A549 treated with dexamethasone at 1 μM for 4 hours (cell line): Measurements from ENCODE around the gene PRPH. TPM values are rescaled to one million over a fixed set of nuclear protein-coding genes. Genes with fewer than 3 reads are reported as not detected.

Experiments
- total RNA-seq: library from RNA; stranded (reverse); fragments of 200-300 nt; extraction: Qiagen RNA extraction; gene quantifications from 5 replicates; pipeline ENCODE4 v1.2.3, GENCODE V29; 2022

Gene PRPH
- total RNA-seq = 1.2 to 2.2 TPM (median 1.6 TPM) in 5 replicates

DNA sequence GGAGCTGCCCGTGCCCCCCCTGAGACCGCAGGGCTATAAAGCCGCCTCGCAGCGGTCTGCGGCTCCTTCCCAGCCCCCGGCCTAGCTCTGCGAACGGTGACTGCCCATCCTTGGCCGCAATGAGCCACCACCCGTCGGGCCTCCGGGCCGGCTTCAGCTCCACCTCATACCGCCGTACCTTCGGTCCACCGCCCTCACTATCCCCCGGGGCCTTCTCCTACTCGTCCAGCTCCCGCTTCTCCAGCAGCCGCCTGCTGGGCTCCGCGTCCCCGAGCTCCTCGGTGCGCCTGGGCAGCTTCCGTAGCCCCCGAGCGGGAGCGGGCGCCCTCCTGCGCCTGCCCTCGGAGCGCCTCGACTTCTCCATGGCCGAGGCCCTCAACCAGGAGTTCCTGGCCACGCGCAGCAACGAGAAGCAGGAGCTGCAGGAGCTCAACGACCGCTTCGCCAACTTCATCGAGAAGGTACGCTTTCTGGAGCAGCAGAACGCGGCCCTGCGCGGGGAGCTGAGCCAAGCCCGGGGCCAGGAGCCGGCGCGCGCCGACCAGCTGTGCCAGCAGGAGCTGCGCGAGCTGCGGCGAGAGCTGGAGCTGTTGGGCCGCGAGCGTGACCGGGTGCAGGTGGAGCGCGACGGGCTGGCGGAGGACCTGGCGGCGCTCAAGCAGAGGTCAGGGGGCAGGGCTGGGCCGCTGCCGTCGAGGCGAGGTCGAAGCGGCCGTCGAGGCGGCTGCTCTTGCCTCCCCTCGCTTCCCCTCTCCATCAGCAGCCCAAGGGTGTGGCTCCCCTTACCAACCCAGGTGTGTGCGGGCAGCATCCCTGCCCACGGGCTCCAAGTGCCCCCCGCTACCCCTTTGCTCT lies at the start of gene PRPH:
TSS of gene PRPH (plus strand) at position 66 of the 855 bp plus-strand sequence. CDS start at position 120, 54 bp downstream.

DNA sequence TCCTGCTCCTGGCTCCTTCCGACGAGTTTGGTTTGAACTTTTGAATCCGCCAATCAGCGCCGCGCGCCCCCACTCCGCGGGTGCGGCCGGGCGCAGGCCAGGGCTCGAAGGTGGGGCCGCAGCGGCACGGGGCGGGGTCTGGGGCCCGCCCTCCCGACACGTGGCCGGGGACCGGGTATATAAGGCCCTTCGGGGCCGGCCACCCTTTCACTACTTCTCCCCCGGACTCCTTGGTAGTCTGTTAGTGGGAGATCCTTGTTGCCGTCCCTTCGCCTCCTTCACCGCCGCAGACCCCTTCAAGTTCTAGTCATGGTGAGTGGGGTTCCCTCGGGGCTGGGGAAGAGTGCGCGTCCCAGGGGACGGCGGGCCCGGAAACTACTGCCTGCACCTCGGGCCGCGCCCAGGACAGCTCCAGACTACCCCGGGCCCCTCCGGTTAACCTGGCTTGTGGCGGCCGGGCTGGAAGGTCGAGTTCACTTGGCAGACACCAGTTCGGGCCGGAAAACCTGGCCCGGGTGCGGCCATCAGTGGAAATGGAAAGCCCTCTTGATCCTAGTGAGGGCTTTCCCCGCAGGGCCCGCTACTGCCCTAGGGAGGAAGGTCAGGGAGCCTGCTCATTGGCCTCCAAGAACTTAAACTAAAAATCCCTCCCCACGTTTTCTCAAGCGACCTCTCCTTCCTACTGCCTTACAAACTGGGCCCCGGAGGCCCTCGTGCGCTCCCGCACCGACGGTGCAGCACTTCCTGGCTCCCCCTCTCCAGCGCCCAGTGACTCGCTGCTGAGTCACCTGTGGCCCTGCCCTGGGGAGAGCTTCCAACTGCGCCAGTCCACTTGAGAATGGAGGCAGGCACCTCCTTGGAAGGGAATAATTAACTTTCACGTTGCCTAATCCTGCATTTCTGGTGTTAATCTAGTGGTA lies 29.8 kb upstream of the PRPH start, which contains the start of gene TUBA1C:
TSS of gene TUBA1C (plus strand) at position 210 of the 920 bp plus-strand sequence. CDS start at position 310, 100 bp downstream.

GRCh38 chr12:49322708-49323523 lies 28.0 kb downstream of the PRPH start, which contains the start of gene TROAP:
TROAP (plus strand) TSS chr12:49323255; CDS start chr12:49323609, 354 bp downstream.

DNA sequence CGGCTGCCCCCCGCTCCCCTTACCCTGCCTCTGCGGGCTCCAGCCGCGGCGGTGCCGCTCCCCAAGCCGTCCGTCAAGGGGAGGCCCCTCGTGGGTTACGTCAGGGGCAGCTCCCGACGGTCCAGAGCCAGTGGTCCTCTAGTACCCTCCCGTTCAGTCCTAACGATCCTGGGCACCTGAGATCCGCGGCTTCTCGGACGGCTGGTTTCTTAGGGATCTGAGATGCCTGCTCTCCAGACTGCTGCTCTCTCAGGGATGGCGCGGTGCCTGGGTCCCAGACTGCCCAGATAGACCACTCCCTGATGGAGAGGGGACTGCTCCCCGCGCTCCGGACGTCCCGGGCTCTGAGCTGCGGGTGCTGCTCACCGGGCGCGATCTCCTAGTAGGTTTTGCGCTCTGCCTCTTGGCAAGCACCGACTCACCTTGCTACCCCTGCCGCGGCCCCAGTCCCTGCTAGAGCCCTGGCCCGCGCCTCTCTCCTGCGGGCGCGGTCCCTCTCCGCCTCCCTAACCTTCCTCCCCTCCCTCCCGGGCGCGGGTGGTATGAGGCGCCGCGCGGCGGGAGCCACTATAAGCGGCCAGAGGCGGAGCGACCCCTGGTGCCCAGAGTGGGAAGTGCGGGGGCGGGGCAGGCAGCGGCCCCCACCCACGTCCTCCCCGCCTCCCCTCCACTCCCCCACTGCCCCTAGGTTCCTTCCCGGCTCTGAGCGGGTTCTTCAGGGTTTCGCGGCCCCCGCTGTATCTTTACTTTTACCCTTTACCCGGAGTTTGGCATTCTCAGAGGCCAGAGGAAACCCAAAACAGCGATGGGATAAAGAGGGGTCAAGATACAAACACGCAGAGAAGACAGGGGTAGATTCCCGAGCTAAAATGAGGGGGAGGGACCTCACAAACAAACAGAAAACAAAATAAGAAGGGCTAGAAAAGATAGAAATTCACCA lies 42.0 kb downstream of the PRPH start, which contains the start of gene C1QL4:
TSS of gene C1QL4 (minus strand) at position 544 of the 940 bp plus-strand sequence. CDS start 711 bp downstream, outside the sequence.

GRCh38 chr12:49346659-49347310 lies 51.8 kb downstream of the PRPH start, which contains the start of gene DNAJC22:
DNAJC22 (plus strand) TSS chr12:49346888; CDS start chr12:49348873, 1,985 bp downstream.

Other genes starting within 250 kb of the PRPH start
- 30.0 to 46.2 TPM (median 40.4 TPM) in 5 replicates for gene KMT2D, start 234.4 kb upstream of the PRPH start, total RNA-seq
- gene RHEBL1, start 225.2 kb upstream of the PRPH start, total RNA-seq = 2.9 to 4.4 TPM (median 4.0 TPM) in 5 replicates
- not detected in 5 replicates for gene DHH, start 200.3 kb upstream of the PRPH start, total RNA-seq
- gene LMBR1L, start 184.3 kb upstream of the PRPH start, total RNA-seq = 11.5 to 17.2 TPM (median 14.4 TPM) in 5 replicates
- 2,131 to 2,545 TPM (median 2,326 TPM) in 5 replicates for gene TUBA1B, start 163.8 kb upstream of the PRPH start, total RNA-seq
- 197 to 241 TPM (median 217 TPM) in 5 replicates for gene TUBA1A, start 106.1 kb upstream of the PRPH start, total RNA-seq
- 1,458 to 1,816 TPM (median 1,593 TPM) in 5 replicates for gene TUBA1C, start 30.1 kb upstream of the PRPH start, total RNA-seq
- gene TROAP, start 28.1 kb downstream of the PRPH start, total RNA-seq = 74.5 to 93.0 TPM (median 77.9 TPM) in 5 replicates
- 5.1 to 7.5 TPM (median 6.3 TPM) in 5 replicates for gene C1QL4, start 42.0 kb downstream of the PRPH start, total RNA-seq
- 18.9 to 22.9 TPM (median 22.1 TPM) in 5 replicates for gene DNAJC22, start 51.7 kb downstream of the PRPH start, total RNA-seq
- gene SPATS2, start 72.3 kb downstream of the PRPH start, total RNA-seq = 30.1 to 37.0 TPM (median 36.5 TPM) in 5 replicates
- gene KCNH3, start 243.9 kb downstream of the PRPH start, total RNA-seq = 1.2 to 2.2 TPM (median 2.1 TPM) in 5 replicates